Central memory CD8-positive, alpha-beta T cell (primary cell): ENCODE measurements around the gene COA5.
A peak's percentile ranks its signal among the peaks of the same experiment; 100 is the strongest.

Source experiments
- ATAC-seq: fragments of 150-1000 bp; cut with Tn5 transposase; replicated peaks from 2 replicates; pipeline ENCODE4 v1.10.0; 2022; ENCODE audit warnings: mild to moderate bottlenecking, moderate FRiP score, moderate number of reproducible peaks; ENCODE audit not compliant: poor library complexity, severe bottlenecking; ENCODE audit errors: extremely low read depth
- DNase-seq, 2 donors: peaks; one replicate each; pipeline ENCODE4 v3.0.0; 2021; ENCODE audit warnings: low spot score in 2 of 2
- H3K27ac Mint-ChIP-seq: one replicate; pipeline ENCODE4 v1.8.0; 2022; ENCODE audit warnings: low read depth, mild to moderate bottlenecking, moderate library complexity, mixed read lengths
- H3K27me3 Mint-ChIP-seq: one replicate; pipeline ENCODE4 v1.8.0; 2022; ENCODE audit warnings: mixed read lengths
- H3K36me3 Mint-ChIP-seq: one replicate; pipeline ENCODE4 v1.8.0; 2022; ENCODE audit warnings: mild to moderate bottlenecking, moderate library complexity, mixed read lengths; ENCODE audit not compliant: insufficient read depth
- H3K4me1 Mint-ChIP-seq: one replicate; pipeline ENCODE4 v1.8.0; 2022; ENCODE audit warnings: mixed read lengths
- H3K4me3 Mint-ChIP-seq: one replicate; pipeline ENCODE4 v1.8.0; 2022; ENCODE audit warnings: mild to moderate bottlenecking, moderate library complexity, mixed read lengths
- H3K9me3 Mint-ChIP-seq: one replicate; pipeline ENCODE4 v1.8.0; 2022; ENCODE audit warnings: mixed read lengths

The COA5 gene

DNA sequence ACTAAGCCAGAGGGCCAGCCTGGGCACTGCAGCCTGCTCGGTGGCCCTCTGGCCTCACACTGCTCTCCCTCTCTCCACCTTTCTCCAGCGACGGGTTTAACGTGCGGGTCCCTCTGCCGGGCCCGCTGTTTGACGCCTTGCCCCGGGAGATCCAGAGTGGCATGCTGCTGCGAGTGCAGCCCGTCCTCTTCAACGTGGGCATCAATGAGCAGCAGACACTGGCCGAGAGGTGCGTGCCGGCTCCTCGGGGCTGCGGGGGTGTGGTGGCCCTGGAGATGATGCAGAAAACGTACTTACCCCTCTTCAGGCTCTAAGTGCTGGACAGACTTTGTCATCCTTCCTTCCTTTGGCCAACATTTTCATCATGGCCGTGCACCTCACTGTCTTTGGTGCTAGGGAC is 42.4 kb downstream of the COA5 start:
- Mint-ChIP-seq H3K27ac (no peak overlapping the region), H3K27me3 (no peaks in the 10 kb centered on the region), H3K9me3 (no peaks in the 10 kb centered on the region), H3K4me3 (no peak overlapping the region), H3K36me3 (peaks cover 50% of the 10 kb centered on the region), H3K4me1 (peaks cover 25% of the 10 kb centered on the region)
- no peak for DNase-seq
- no peak for ATAC-seq

DNA sequence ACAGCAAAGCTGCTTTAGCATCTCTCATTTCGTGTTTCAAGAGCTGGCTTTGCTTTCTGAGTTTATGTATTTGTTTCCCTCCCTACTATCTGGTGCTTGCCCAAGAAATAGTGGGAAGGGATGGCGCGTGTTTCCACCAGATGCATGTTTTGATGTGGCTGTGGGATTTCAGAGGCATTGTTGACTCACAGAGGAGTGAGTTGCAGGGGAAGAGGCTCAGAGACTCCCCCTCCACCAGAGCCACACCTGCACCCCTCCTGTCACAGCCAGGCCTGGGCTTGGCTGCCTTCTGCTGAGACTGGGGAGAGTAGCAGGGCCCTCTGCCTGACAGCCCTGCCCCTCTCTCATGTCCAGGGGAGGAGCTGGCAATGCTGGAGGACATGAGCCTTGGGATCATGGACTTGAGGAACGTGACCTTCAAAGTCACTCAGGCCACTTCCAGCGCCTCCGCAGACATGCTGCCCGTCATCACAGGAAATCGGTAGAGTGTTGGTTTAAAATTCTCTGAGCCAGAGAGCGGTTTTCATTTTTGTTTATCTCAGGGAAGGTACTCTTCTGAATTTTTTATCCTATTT is 42.9 kb downstream of the COA5 start:
- DNase-seq, result no peak
- ATAC-seq, result no peak
- Mint-ChIP-seq H3K4me1 (peaks cover 25% of the 10 kb centered on the region), H3K27me3 (no peaks in the 10 kb centered on the region), H3K27ac (no peak overlapping the region), H3K9me3 (no peaks in the 10 kb centered on the region), H3K36me3 (peaks cover 48% of the 10 kb centered on the region), H3K4me3 (no peak overlapping the region)

DNA sequence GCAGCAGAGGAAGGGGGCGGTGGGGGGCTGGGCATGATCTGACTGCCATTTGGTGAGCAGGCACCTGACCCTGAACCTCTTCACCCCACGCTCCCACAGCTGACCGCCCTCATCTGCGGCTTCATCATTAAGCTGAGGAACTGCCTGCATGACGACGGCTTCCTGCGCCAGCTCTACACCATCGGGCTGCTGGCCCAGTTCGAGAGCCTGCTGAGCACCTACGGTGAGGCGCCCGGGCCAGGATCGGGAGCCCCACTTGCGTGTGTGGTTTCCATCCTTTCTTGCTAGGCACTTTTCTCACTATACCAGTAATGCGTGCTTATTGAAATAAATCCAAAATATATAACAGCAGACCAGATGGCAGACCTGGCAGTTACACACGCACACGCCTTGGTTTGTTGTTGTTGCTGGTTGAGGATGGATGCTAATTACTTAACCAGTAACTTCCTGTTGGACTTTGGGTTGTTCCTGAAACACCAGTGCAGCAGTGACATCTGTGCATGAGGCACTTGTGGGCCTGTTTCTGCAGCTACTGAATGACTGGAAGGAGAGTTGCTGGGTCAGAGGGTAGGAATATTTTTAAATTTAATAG is 43.7 kb downstream of the COA5 start:
- Mint-ChIP-seq H3K27ac (no peak overlapping the region), H3K27me3 (no peaks in the 10 kb centered on the region), H3K4me1 (peaks cover 18% of the 10 kb centered on the region), H3K9me3 (no peaks in the 10 kb centered on the region), H3K4me3 (no peak overlapping the region), H3K36me3 (peaks cover 45% of the 10 kb centered on the region)
- DNase-seq, result no peak
- ATAC-seq, result no peak

DNA sequence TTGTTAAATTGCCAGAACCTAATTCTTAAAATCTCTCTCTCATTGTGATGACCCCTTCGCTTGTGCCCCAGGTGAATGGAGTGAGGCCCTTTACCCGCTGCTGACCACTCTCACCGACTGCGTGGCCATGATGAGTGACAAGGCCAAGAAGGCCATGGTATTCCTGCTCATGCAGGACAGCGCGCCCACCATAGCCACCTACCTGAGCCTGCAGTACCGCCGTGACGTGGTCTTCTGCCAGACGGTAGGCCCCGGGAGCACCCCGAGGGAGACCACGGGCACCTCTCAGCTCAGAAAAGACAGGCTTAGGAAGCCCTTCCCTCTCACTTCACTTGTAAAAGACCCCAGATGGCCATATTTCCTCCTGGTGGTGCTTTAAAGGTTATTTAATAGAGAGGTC is 44.9 kb downstream of the COA5 start:
- peak overlapping the region; percentile 42 for H3K27ac Mint-ChIP-seq
- H3K4me3 Mint-ChIP-seq, result no peak overlapping the region
- peaks cover 26% of the 10 kb centered on the region for H3K4me1 Mint-ChIP-seq
- DNase-seq, result no peak
- no peaks in the 10 kb centered on the region for H3K27me3 Mint-ChIP-seq
- H3K36me3 Mint-ChIP-seq, result peaks cover 37% of the 10 kb centered on the region
- H3K9me3 Mint-ChIP-seq, result no peaks in the 10 kb centered on the region
- no peak for ATAC-seq

DNA sequence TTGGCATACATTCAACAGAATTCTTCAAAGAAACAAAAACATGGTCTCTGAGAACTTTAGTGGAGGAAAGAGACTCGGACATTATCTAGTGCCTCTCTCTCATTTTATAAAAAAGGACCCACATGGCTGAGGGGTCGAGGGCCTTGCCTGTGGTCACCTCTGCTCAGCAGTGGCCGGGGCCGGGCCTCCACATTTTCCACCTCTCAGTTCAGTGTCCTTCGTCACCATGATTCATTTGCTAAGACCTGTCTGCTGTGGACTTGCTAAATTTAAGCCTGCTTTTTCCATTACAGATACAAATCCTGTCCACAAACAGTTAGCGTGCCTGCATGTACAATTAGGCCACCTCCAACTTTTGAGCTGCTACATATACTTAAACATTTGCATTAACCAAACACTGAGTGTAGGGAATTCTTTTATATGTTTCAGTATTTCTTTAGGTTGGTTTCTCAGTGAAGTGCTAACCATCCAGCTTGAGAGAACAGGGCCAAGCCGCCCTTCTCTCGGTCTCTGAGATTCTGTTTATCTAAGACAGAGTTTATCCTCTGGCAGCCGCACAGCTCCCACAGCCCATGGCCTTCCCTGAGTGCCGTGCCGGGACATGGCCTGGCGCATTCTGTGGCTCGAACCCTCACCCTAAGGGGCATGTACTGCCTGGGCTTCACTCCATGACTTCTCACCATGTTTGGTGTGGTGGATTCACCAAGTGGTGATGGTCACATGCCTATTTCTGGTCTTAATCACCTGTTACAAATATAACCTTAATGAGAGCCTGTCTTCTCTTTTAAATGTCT is 46.2 kb downstream of the COA5 start:
- ATAC-seq (no peak), DNase-seq (no peak)
- H3K27me3 Mint-ChIP-seq, result no peaks in the 10 kb centered on the region
- H3K27ac Mint-ChIP-seq, result no peak overlapping the region
- H3K9me3 Mint-ChIP-seq, result no peaks in the 10 kb centered on the region
- no peak overlapping the region for H3K4me3 Mint-ChIP-seq
- peaks cover 41% of the 10 kb centered on the region for H3K36me3 Mint-ChIP-seq
- peaks cover 26% of the 10 kb centered on the region for H3K4me1 Mint-ChIP-seq

DNA sequence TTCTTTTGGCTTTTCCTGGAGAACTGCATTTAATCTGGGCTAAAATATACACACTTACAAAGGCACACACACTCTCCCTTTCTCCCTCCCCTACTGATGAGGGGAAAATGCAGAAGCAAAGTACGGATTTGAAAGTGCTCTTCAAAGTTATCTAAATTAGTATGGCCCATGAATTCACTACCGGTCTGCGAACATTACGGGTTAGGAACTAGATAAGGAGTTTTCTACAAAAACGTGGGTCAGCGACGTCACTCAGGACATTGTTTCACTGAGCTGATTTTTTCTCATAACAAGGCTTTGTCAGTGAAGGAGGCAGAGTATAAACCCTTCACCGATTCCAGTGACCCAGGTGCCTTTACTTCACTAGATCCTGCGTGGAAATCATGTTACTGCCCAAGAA is 47.3 kb downstream of the COA5 start:
- peaks cover 41% of the 10 kb centered on the region for H3K36me3 Mint-ChIP-seq
- DNase-seq, result no peak
- peak overlapping the region; percentile 16 for H3K27ac Mint-ChIP-seq
- H3K4me3 Mint-ChIP-seq, result no peak overlapping the region
- H3K27me3 Mint-ChIP-seq, result no peaks in the 10 kb centered on the region
- peaks cover 19% of the 10 kb centered on the region for H3K4me1 Mint-ChIP-seq
- no peaks in the 10 kb centered on the region for H3K9me3 Mint-ChIP-seq
- no peak for ATAC-seq

DNA sequence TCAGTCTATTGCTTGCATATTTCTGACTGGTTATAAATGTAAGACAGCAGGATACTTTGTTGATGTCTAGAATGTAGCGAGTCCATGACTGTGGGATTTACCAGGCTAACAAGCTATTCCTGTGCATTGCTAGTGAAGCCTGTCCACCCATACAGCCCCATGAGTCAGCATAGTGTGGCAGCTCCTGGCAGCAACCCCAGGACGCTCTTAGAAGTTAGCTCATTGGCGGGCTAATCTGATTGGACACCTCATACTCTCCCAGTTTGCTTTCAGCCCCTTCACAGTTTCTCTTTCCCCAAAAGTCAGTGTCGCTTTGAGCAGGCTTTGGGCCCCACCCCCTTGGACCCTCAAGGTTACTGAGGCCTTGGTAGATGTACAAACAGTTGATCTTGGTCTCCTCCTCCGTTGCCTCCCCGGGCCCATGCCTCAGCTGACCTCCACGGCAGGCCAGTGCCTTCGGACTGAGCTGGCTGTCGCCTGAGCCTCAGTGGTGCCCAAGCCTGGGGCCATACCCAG is 48.0 kb downstream of the COA5 start:
- Mint-ChIP-seq H3K4me1 (peaks cover 25% of the 10 kb centered on the region), H3K27me3 (no peaks in the 10 kb centered on the region), H3K27ac (peak overlapping the region; percentile 29), H3K4me3 (no peak overlapping the region), H3K9me3 (no peaks in the 10 kb centered on the region), H3K36me3 (peaks cover 44% of the 10 kb centered on the region)
- DNase-seq (no peak), ATAC-seq (no peak)

DNA sequence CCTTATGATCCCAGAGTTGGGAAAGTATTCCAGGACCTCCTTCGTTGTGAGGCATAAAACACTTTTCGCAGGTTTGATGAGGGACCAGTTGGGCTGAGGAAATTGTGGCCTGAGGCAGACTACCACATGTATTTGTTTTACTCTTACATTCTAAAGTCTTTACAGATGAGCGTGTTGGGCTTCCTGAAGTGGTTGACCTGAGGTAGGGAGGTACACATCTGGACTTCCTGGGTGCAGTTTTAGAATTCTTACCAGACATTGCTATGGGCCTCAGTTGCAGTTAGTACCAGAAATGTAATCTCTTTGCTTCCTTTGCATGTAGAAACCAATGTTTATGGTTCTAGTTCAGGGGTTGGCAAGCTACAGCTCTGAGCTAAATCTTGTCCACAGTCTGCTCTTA is 48.7 kb downstream of the COA5 start:
- Mint-ChIP-seq H3K4me3 (no peak overlapping the region), H3K27me3 (no peaks in the 10 kb centered on the region), H3K27ac (peak overlapping the region; percentile 29), H3K4me1 (peaks cover 28% of the 10 kb centered on the region), H3K9me3 (no peaks in the 10 kb centered on the region), H3K36me3 (peaks cover 46% of the 10 kb centered on the region)
- ATAC-seq (no peak), DNase-seq (no peak)

DNA sequence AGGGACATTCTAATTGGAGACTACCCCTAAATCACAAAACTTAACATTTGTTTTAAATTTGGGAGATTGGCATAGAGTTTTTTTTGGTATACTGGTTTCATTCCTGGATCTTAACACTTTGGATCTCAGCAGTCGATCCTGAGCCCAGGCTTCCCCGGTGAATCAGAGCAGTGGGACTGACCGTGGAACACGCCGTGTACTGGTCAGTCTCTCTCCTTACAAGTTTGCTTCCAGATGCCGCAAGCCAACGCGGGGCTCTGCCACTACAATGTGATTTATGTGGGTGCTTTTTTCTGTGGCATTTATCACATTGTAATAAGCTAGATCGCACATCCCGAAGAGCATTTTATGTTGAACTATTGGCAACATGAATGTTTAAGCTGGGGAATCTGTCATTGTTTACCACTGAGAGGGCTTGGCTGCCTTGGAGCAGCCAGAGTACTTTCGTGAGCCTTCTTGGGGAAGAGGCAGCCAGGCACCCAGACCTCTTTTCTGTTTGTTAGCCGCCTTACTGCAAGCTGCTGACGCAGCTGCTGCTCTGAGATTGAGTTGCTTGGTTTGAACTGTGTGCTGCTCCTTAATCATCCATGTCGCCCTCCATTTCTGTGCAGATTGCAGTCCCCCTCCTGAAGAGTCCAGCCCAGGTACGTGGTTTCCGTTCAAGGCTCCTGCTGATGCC is 49.3 kb downstream of the COA5 start:
- no peak for DNase-seq
- Mint-ChIP-seq H3K4me1 (peaks cover 28% of the 10 kb centered on the region), H3K4me3 (no peak overlapping the region), H3K9me3 (no peaks in the 10 kb centered on the region), H3K27ac (peak overlapping the region; percentile 29), H3K36me3 (peaks cover 46% of the 10 kb centered on the region), H3K27me3 (no peaks in the 10 kb centered on the region)
- ATAC-seq, result no peak

DNA sequence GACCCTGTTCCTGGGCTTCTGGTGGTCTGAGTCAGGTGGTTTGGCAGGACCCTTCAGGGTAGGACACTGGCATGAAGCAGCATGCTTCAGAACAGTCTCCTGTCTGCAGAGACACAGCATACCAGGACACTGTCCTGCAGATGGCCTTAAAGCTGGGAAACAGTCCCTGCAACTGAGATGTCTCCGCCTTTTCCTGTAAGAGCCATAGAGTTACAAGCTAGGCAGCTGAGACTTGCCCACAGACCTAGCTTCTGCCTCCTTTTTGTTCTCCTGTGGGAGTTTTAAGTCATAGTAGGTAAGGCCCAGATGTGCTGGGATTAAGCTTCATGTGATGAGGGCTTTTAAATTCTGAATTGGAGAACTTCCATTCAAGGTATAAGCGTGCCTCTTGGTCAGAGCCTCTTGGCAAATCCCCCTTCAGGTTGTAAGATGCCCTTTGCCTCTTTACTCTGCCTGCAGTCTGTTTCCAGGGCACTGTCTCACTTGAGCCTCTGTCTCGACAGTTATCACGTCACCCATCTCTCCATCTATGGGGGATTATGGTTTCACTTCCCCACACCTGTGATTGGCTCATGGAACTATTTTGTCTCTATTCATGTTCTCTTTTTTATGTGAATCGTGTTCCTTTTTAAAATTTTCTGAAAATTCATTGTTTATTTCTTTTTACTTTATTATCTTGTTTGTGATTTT is 51.8 kb downstream of the COA5 start:
- peaks cover 51% of the 10 kb centered on the region for H3K36me3 Mint-ChIP-seq
- H3K4me3 Mint-ChIP-seq, result no peak overlapping the region
- peak overlapping the region; percentile 88 for H3K27ac Mint-ChIP-seq
- no peak for DNase-seq
- H3K27me3 Mint-ChIP-seq, result no peaks in the 10 kb centered on the region
- no peak for ATAC-seq
- H3K9me3 Mint-ChIP-seq, result no peaks in the 10 kb centered on the region
- peaks cover 28% of the 10 kb centered on the region for H3K4me1 Mint-ChIP-seq

DNA sequence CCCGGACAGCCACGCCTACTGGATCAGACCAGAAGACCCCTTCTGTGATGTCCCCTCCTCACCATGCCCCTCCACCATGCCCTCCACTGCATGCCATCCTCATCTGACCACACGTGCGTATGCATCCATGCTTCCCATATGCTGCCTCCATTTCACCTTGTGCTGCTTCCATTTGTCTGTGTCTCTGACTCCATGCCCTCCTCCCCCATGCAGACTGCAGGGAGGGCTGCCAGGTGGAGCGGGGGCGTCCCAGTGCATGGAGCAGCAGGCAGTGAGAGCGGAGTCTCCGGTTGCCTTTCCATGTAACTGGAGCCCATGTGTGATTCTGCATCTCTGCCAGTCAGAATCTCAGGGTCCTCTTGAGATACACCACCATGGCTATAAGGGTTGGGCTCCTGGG is 52.6 kb downstream of the COA5 start:
- peaks cover 35% of the 10 kb centered on the region for H3K4me1 Mint-ChIP-seq
- no peaks in the 10 kb centered on the region for H3K9me3 Mint-ChIP-seq
- H3K36me3 Mint-ChIP-seq, result peaks cover 46% of the 10 kb centered on the region
- peak overlapping the region; percentile 56 for H3K27ac Mint-ChIP-seq
- no peak overlapping the region for H3K4me3 Mint-ChIP-seq
- DNase-seq, result no peak
- H3K27me3 Mint-ChIP-seq, result no peaks in the 10 kb centered on the region
- no peak for ATAC-seq

DNA sequence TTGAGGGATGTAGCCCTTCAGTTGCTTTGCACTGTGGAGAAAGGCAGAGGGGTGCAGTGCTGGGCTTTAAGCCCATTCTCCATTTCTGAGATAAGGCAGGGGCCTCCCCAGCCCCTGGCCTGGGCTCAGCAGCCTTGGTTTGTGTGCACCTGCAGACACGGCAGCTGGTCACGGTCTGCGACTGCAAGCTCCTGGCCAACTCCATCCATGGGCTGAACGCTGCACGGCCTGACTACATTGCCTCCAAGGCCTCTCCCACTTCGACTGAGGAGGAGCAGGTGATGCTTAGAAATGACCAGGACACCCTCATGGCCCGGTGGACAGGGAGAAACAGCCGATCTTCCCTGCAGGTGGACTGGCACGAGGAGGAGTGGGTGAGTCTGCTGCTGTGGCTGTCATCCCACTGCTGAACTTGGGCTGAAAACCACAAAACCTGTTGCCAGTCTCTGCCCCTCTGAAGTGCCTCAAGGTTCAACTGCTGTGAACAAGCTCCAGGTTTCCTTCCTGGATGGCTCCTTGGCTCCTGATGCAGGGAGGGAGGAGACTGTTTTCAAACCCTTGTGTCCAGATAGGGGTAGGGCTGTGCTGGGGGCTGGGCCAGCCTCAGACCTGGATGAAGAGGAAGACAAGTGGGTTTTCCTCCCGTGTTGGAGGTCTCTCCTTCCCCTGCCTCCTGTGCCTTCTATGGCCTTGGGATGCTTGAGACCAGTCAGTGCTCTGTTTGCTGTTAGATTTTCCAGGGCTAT is 54.0 kb downstream of the COA5 start:
- H3K36me3 Mint-ChIP-seq, result peaks cover 47% of the 10 kb centered on the region
- DNase-seq (no peak), ATAC-seq (no peak)
- H3K27me3 Mint-ChIP-seq, result no peaks in the 10 kb centered on the region
- H3K4me1 Mint-ChIP-seq, result peaks cover 38% of the 10 kb centered on the region
- no peak overlapping the region for H3K4me3 Mint-ChIP-seq
- no peaks in the 10 kb centered on the region for H3K9me3 Mint-ChIP-seq
- peak overlapping the region; percentile 56 for H3K27ac Mint-ChIP-seq
